ENCODE measurements around the gene CNTN4.

The CNTN4 gene

GRCh38 chr3:3031326-3031725, 932.7 kb downstream of the CNTN4 start:
- Histone ChIP-seq H3K27ac (ENCODE audit: low read depth in 2 of 2, low read length in 2 of 2) (no peak overlapping the region), H3K9me3 (ENCODE audit: control insufficient read depth in 2 of 2, low read length in 2 of 2) (no peaks in the 10 kb centered on the region), H3K9ac (ENCODE audit: low read depth in 1 of 2, low read length in 2 of 2) (no peak overlapping the region), H3K36me3 (ENCODE audit: control insufficient read depth in 2 of 2, insufficient read depth in 2 of 2, low read length in 2 of 2) (no peaks in the 10 kb centered on the region), H3K4me3 (ENCODE audit: low read length in 2 of 2) (no peak overlapping the region), H3K4me1 (ENCODE audit: control insufficient read depth in 2 of 2, insufficient read depth in 2 of 2, low read length in 2 of 2) (no peaks in the 10 kb centered on the region), H3K27me3 (ENCODE audit: control insufficient read depth in 2 of 2, insufficient read depth in 2 of 2, low read length in 2 of 2) (no peaks in the 10 kb centered on the region)

GRCh38 chr3:3037156-3037555, 938.5 kb downstream of the CNTN4 start:
- no peaks in the 10 kb centered on the region for H3K9me3 ChIP-seq (ENCODE audit: control insufficient read depth in 2 of 2, low read length in 2 of 2)
- H3K4me3 ChIP-seq (ENCODE audit: low read length in 2 of 2), result no peak overlapping the region
- H3K36me3 ChIP-seq (ENCODE audit: control insufficient read depth in 2 of 2, insufficient read depth in 2 of 2, low read length in 2 of 2), result peaks cover 0 to 2% of the 10 kb centered on the region in 2 donors
- no peaks in the 10 kb centered on the region for H3K27me3 ChIP-seq (ENCODE audit: control insufficient read depth in 2 of 2, insufficient read depth in 2 of 2, low read length in 2 of 2)
- no peak overlapping the region for H3K27ac ChIP-seq (ENCODE audit: low read depth in 2 of 2, low read length in 2 of 2)
- H3K9ac ChIP-seq (ENCODE audit: low read depth in 1 of 2, low read length in 2 of 2), result no peak overlapping the region
- no peaks in the 10 kb centered on the region for H3K4me1 ChIP-seq (ENCODE audit: control insufficient read depth in 2 of 2, insufficient read depth in 2 of 2, low read length in 2 of 2)

GRCh38 chr3:3038201-3038991, 939.7 kb downstream of the CNTN4 start:
- Histone ChIP-seq H3K36me3 (ENCODE audit: control insufficient read depth in 2 of 2, insufficient read depth in 2 of 2, low read length in 2 of 2) (peaks cover 0 to 2% of the 10 kb centered on the region in 2 donors), H3K9ac (ENCODE audit: low read depth in 1 of 2, low read length in 2 of 2) (no peak overlapping the region), H3K4me1 (ENCODE audit: control insufficient read depth in 2 of 2, insufficient read depth in 2 of 2, low read length in 2 of 2) (no peaks in the 10 kb centered on the region), H3K27ac (ENCODE audit: low read depth in 2 of 2, low read length in 2 of 2) (no peak overlapping the region), H3K4me3 (ENCODE audit: low read length in 2 of 2) (no peak overlapping the region), H3K9me3 (ENCODE audit: control insufficient read depth in 2 of 2, low read length in 2 of 2) (no peaks in the 10 kb centered on the region), H3K27me3 (ENCODE audit: control insufficient read depth in 2 of 2, insufficient read depth in 2 of 2, low read length in 2 of 2) (no peaks in the 10 kb centered on the region)

- Histone ChIP-seq H3K4me3 (ENCODE audit: low read length in 2 of 2) (no peak overlapping the region), H3K4me1 (ENCODE audit: control insufficient read depth in 2 of 2, insufficient read depth in 2 of 2, low read length in 2 of 2) (no peaks in the 10 kb centered on the region), H3K27ac (ENCODE audit: low read depth in 2 of 2, low read length in 2 of 2) (no peak overlapping the region), H3K9ac (ENCODE audit: low read depth in 1 of 2, low read length in 2 of 2) (no peak overlapping the region), H3K27me3 (ENCODE audit: control insufficient read depth in 2 of 2, insufficient read depth in 2 of 2, low read length in 2 of 2) (no peaks in the 10 kb centered on the region), H3K9me3 (ENCODE audit: control insufficient read depth in 2 of 2, low read length in 2 of 2) (no peaks in the 10 kb centered on the region), H3K36me3 (ENCODE audit: control insufficient read depth in 2 of 2, insufficient read depth in 2 of 2, low read length in 2 of 2) (no peaks in the 10 kb centered on the region)
Measured at GRCh38 chr3:3053974-3054373, 955.3 kb downstream of the CNTN4 start.

GRCh38 chr3:3059645-3060044, 961.0 kb downstream of the CNTN4 start:
- Histone ChIP-seq H3K9ac (ENCODE audit: low read depth in 1 of 2, low read length in 2 of 2) (no peak overlapping the region), H3K27me3 (ENCODE audit: control insufficient read depth in 2 of 2, insufficient read depth in 2 of 2, low read length in 2 of 2) (no peaks in the 10 kb centered on the region)

GRCh38 chr3:3064297-3064696, 965.6 kb downstream of the CNTN4 start:
- Histone ChIP-seq H3K27ac (ENCODE audit: low read depth in 2 of 2, low read length in 2 of 2) (no peak overlapping the region), H3K4me1 (ENCODE audit: control insufficient read depth in 2 of 2, insufficient read depth in 2 of 2, low read length in 2 of 2) (no peaks in the 10 kb centered on the region), H3K9ac (ENCODE audit: low read depth in 1 of 2, low read length in 2 of 2) (no peak overlapping the region), H3K27me3 (ENCODE audit: control insufficient read depth in 2 of 2, insufficient read depth in 2 of 2, low read length in 2 of 2) (no peaks in the 10 kb centered on the region), H3K4me3 (ENCODE audit: low read length in 2 of 2) (no peak overlapping the region), H3K9me3 (ENCODE audit: control insufficient read depth in 2 of 2, low read length in 2 of 2) (no peaks in the 10 kb centered on the region), H3K36me3 (ENCODE audit: control insufficient read depth in 2 of 2, insufficient read depth in 2 of 2, low read length in 2 of 2) (no peaks in the 10 kb centered on the region)

More at GRCh38 chr3:3059645-3060044, 961.0 kb downstream of the CNTN4 start:
- no peaks in the 10 kb centered on the region for H3K9me3 ChIP-seq (ENCODE audit: control insufficient read depth in 2 of 2, low read length in 2 of 2)
- no peaks in the 10 kb centered on the region for H3K36me3 ChIP-seq (ENCODE audit: control insufficient read depth in 2 of 2, insufficient read depth in 2 of 2, low read length in 2 of 2)
- H3K27ac ChIP-seq (ENCODE audit: low read depth in 2 of 2, low read length in 2 of 2), result no peak overlapping the region
- H3K4me3 ChIP-seq (ENCODE audit: low read length in 2 of 2), result no peak overlapping the region
- H3K4me1 ChIP-seq (ENCODE audit: control insufficient read depth in 2 of 2, insufficient read depth in 2 of 2, low read length in 2 of 2), result no peaks in the 10 kb centered on the region

GRCh38 chr3:3065876-3066275, 967.2 kb downstream of the CNTN4 start:
- Histone ChIP-seq H3K9me3 (ENCODE audit: control insufficient read depth in 2 of 2, low read length in 2 of 2) (no peaks in the 10 kb centered on the region), H3K27me3 (ENCODE audit: control insufficient read depth in 2 of 2, insufficient read depth in 2 of 2, low read length in 2 of 2) (no peaks in the 10 kb centered on the region), H3K4me1 (ENCODE audit: control insufficient read depth in 2 of 2, insufficient read depth in 2 of 2, low read length in 2 of 2) (no peaks in the 10 kb centered on the region)

GRCh38 chr3:3066378-3066777, 967.7 kb downstream of the CNTN4 start:
- H3K4me1 ChIP-seq (ENCODE audit: control insufficient read depth in 2 of 2, insufficient read depth in 2 of 2, low read length in 2 of 2), result no peaks in the 10 kb centered on the region

More at GRCh38 chr3:3065876-3066275, 967.2 kb downstream of the CNTN4 start:
- Histone ChIP-seq H3K36me3 (ENCODE audit: control insufficient read depth in 2 of 2, insufficient read depth in 2 of 2, low read length in 2 of 2) (no peaks in the 10 kb centered on the region), H3K4me3 (ENCODE audit: low read length in 2 of 2) (no peak overlapping the region), H3K9ac (ENCODE audit: low read depth in 1 of 2, low read length in 2 of 2) (no peak overlapping the region), H3K27ac (ENCODE audit: low read depth in 2 of 2, low read length in 2 of 2) (no peak overlapping the region)

GRCh38 chr3:3066910-3067309, 968.2 kb downstream of the CNTN4 start:
- Histone ChIP-seq H3K27me3 (ENCODE audit: control insufficient read depth in 2 of 2, insufficient read depth in 2 of 2, low read length in 2 of 2) (no peaks in the 10 kb centered on the region), H3K4me3 (ENCODE audit: low read length in 2 of 2) (no peak overlapping the region), H3K36me3 (ENCODE audit: control insufficient read depth in 2 of 2, insufficient read depth in 2 of 2, low read length in 2 of 2) (no peaks in the 10 kb centered on the region), H3K27ac (ENCODE audit: low read depth in 2 of 2, low read length in 2 of 2) (no peak overlapping the region), H3K9me3 (ENCODE audit: control insufficient read depth in 2 of 2, low read length in 2 of 2) (no peaks in the 10 kb centered on the region), H3K9ac (ENCODE audit: low read depth in 1 of 2, low read length in 2 of 2) (no peak overlapping the region), H3K4me1 (ENCODE audit: control insufficient read depth in 2 of 2, insufficient read depth in 2 of 2, low read length in 2 of 2) (no peaks in the 10 kb centered on the region)

More at GRCh38 chr3:3066378-3066777, 967.7 kb downstream of the CNTN4 start:
- Histone ChIP-seq H3K36me3 (ENCODE audit: control insufficient read depth in 2 of 2, insufficient read depth in 2 of 2, low read length in 2 of 2) (no peaks in the 10 kb centered on the region), H3K4me3 (ENCODE audit: low read length in 2 of 2) (no peak overlapping the region), H3K27me3 (ENCODE audit: control insufficient read depth in 2 of 2, insufficient read depth in 2 of 2, low read length in 2 of 2) (no peaks in the 10 kb centered on the region), H3K9me3 (ENCODE audit: control insufficient read depth in 2 of 2, low read length in 2 of 2) (no peaks in the 10 kb centered on the region), H3K9ac (ENCODE audit: low read depth in 1 of 2, low read length in 2 of 2) (no peak overlapping the region), H3K27ac (ENCODE audit: low read depth in 2 of 2, low read length in 2 of 2) (no peak overlapping the region)

GRCh38 chr3:3068358-3068881, 969.8 kb downstream of the CNTN4 start:
- H3K4me3 ChIP-seq (ENCODE audit: low read length in 2 of 2), result no peak overlapping the region
- no peaks in the 10 kb centered on the region for H3K27me3 ChIP-seq (ENCODE audit: control insufficient read depth in 2 of 2, insufficient read depth in 2 of 2, low read length in 2 of 2)
- no peaks in the 10 kb centered on the region for H3K9me3 ChIP-seq (ENCODE audit: control insufficient read depth in 2 of 2, low read length in 2 of 2)
- H3K4me1 ChIP-seq (ENCODE audit: control insufficient read depth in 2 of 2, insufficient read depth in 2 of 2, low read length in 2 of 2), result no peaks in the 10 kb centered on the region
- no peaks in the 10 kb centered on the region for H3K36me3 ChIP-seq (ENCODE audit: control insufficient read depth in 2 of 2, insufficient read depth in 2 of 2, low read length in 2 of 2)
- no peak overlapping the region for H3K9ac ChIP-seq (ENCODE audit: low read depth in 1 of 2, low read length in 2 of 2)
- no peak overlapping the region for H3K27ac ChIP-seq (ENCODE audit: low read depth in 2 of 2, low read length in 2 of 2)
